Suppressor macrophage treated with lipopolysaccharide for 1 hour (primary cell): Measurements from ENCODE around the gene PADI2.
A peak's percentile ranks its signal among the peaks of the same experiment; 100 is the strongest.
"Not testable (repeated sequence)": the region's sequence is repeated elsewhere in the genome, so short reads cannot be mapped to it uniquely, and the experiment has no call there.

Experiments used
- DNase-seq, 3 donors: peaks; one replicate each; pipeline ENCODE4 v3.0.0-alpha.2; 2020 to 2022

The PADI2 gene

GRCh38 chr1:17080880-17081279 is 38.4 kb downstream of the PADI2 start:
- DNase-seq: no peak

- DNase-seq: no peak
These were observed 39.0 kb downstream of the PADI2 start for GRCh38 chr1:17080085-17080759.

DNA sequence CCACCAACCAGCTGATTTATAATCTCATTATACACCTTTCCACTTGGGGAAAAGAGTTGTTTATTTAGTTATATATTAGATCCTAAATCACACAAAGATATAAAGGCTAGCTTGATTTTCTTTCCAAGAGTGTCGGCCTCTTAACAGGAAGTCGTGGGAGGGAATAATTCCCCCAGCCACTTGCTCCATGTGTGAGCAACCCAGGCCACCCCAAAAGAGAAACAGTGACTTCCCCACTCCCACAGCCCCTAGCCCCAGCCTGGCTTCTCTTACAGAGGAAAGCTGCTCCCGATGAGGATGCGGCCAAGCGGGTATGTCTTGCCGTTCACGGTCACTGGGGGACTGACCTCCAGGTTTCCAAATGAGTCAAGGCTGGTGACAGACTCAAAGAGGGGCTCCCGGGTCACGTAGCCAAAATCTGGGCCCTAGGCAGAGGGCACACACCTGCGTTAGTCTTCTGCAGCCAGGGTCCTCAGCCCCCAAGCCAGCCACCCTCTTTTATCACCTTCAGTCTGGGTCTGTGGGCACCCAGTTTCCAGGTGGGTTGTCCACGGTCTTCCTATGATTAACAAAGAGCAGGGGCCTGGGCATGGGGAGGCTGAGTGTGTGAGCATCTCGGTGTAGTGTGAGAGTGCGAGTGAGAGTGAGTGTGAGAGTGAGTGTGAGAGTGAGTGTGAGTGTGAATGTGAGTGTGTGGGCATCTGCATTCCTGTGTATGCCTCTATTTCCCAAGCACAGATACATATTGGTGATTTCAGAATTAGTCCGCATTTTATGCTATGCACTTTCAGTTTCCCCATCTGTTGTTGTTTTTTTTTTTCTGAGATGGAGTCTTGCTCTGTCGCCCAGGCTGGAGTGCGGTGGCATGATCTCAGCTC is 40.0 kb downstream of the PADI2 start:
- peak; percentile 83 to 87 (median 84) for DNase-seq

- peak; percentile 71 to 78 (median 78) for DNase-seq
These were observed 43.6 kb downstream of the PADI2 start for GRCh38 chr1:17075470-17076255.

- no peak for DNase-seq
These were observed 47.5 kb downstream of the PADI2 start for GRCh38 chr1:17071794-17072193.

- DNase-seq: no peak
These were observed 49.1 kb downstream of the PADI2 start for GRCh38 chr1:17070163-17070525.

DNA sequence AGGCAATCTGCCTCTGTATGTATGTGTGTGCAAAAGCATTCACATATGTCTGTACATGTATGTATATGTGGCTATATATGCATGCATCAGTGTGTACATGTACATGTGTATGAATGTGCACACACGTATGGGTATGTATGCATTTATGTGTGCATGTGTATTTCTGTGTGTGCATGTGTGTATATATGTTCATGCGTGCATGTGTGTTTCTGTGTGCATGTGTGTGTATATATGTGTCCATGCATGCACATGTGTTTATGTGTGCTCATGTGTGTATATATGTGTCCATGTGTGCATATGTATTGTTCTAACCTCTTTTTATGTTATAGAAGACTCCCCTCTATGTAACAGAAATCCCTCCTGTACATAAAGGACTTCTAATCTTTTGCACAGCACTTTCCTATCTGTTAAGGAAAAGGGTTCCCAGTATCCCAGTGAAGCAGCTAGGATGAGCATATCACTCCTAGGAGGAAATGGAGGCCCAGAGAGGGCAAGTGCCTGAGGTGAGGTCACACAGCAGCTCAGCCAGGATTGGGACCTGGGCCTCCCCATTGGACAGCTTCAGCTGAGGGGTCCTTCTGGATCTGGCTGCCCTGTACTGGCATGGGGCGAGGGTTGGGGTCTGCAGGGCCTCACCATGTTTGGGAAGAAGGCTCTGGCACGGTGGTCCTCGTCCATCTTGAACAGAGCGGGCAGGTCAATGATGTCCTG is 49.6 kb downstream of the PADI2 start:
- no peak for DNase-seq

GRCh38 chr1:17068789-17069188 is 50.5 kb downstream of the PADI2 start:
- DNase-seq: no peak

GRCh38 chr1:17067465-17068240 is 51.6 kb downstream of the PADI2 start:
- DNase-seq: no peak

- DNase-seq: no peak
These were observed 52.2 kb downstream of the PADI2 start for GRCh38 chr1:17067069-17067426.

- DNase-seq: peak; percentile 64 to 70 (median 69)
These were observed 52.7 kb downstream of the PADI2 start for GRCh38 chr1:17066361-17067068.

DNA sequence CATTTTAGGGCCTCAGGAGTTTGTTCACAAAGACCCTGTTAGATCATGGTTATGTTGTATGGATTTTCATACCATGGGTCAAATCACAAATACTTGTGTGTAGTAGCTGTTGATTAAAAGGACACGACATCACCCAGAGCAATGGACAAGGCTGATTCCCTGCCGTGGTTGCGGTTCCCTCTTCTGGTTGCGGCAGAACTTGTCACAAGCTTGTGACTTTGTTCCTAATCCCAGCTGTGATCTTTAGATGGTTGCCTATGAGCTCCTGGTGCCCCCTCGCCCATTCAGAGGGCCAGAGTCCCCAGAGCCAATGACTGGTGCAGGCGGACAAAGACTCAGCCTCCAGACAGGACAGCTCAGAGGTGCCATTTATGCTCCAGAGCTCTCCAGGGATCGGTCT is 53.6 kb downstream of the PADI2 start:
- peak; percentile 51 to 65 (median 61) for DNase-seq

- not testable (repeated sequence) for DNase-seq
These were observed 56.5 kb downstream of the PADI2 start for GRCh38 chr1:17062751-17063150.

DNA sequence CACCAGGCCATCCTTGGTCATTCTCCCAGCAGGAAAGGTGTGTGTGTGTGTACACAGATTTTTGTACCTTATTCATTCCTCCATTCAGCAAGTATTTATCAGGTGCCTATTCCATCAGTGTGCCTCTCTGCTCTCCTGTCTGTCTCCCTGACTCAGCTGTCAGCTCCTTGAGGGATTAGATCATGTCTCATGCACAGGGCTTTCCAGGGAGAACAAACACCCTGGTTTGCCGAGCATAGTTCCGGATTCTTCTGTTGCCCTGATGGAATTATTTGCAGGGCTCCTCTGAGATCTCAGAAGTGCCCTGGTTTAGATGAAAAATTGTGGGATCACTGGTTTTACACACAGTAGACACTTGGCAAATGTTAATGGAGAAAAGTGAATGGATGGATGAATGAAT is 57.4 kb downstream of the PADI2 start:
- DNase-seq: no peak

- DNase-seq: peak; percentile 61 to 65 (median 65)
These were observed 57.8 kb downstream of the PADI2 start for GRCh38 chr1:17061486-17061885.

- peak; percentile 46 to 70 (median 65) for DNase-seq
These were observed 58.9 kb downstream of the PADI2 start for GRCh38 chr1:17060306-17060749.

- peak; percentile 74 to 83 (median 81) for DNase-seq
These were observed 59.6 kb downstream of the PADI2 start for GRCh38 chr1:17059391-17060305.

GRCh38 chr1:17056551-17056950 is 62.7 kb downstream of the PADI2 start:
- no peak for DNase-seq

DNA sequence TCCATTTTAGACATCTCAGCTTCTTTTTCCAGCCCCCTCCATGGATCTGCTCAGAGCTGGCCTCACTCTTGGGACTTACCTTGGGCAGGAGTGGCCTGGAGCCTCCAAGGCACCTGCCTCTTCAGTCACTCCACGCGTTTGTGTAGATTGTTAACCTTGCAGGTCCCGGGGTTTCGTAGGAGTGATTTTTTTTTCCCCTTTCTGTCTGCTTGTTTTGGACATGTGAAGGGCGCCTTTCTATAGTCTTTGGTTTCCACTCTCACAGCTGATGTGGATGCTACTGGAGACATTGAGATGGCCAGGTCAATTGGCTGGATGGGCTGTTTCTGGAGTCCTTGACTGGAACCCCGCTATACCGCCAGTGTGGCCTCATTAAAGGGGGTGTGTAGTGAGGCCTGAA is 63.5 kb downstream of the PADI2 start:
- no peak for DNase-seq
